Measurements from ENCODE around the gene FOS. TPM values are rescaled to one million over a fixed set of nuclear protein-coding genes. Genes with fewer than 3 reads are reported as not detected.
A peak's percentile ranks its signal among the peaks of the same experiment; 100 is the strongest.

The FOS gene
- total and polyA plus RNA-seq, 2 of the 13 experiments (the other 11 are each of a cell fraction or from before 2014, with no cell fraction given), result 15.9 to 24.2 TPM

DNA sequence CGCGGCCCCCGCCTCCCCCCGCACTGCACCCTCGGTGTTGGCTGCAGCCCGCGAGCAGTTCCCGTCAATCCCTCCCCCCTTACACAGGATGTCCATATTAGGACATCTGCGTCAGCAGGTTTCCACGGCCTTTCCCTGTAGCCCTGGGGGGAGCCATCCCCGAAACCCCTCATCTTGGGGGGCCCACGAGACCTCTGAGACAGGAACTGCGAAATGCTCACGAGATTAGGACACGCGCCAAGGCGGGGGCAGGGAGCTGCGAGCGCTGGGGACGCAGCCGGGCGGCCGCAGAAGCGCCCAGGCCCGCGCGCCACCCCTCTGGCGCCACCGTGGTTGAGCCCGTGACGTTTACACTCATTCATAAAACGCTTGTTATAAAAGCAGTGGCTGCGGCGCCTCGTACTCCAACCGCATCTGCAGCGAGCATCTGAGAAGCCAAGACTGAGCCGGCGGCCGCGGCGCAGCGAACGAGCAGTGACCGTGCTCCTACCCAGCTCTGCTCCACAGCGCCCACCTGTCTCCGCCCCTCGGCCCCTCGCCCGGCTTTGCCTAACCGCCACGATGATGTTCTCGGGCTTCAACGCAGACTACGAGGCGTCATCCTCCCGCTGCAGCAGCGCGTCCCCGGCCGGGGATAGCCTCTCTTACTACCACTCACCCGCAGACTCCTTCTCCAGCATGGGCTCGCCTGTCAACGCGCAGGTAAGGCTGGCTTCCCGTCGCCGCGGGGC, at the start of gene FOS (continued):
- TF ChIP-seq AHR (CRISPR knock-in tag; IDR thresholded peaks at IDR 0.05) (0 out of 2 replicates have a peak, but pooled peaks have one; percentile 21), MTF2 (CRISPR knock-in tag; IDR thresholded peaks at IDR 0.05; ENCODE audit: borderline replicate concordance) (peak; percentile 83; the same call in 1 of the 2 replicates), ZNF776 (CRISPR knock-in tag; IDR thresholded peaks at IDR 0.05) (peak; percentile 79; the same call in 1 of the 2 replicates), MAF1 (CRISPR knock-in tag; IDR thresholded peaks at IDR 0.05; ENCODE audit: borderline replicate concordance) (no peak), ZNF431 (CRISPR knock-in tag; IDR thresholded peaks at IDR 0.05; ENCODE audit: borderline replicate concordance, low read depth) (peak; percentile 71; the same call in 1 of the 2 replicates), ZNF282 (IDR thresholded peaks at IDR 0.05; ENCODE audit: partially characterized antibody) (no peak), ZBTB38 (CRISPR knock-in tag; IDR thresholded peaks at IDR 0.05) (peak; percentile 71), ZNF546 (CRISPR knock-in tag; conservative IDR thresholded peaks at IDR 0.05) (peak; percentile 48; the same call in 1 of the 2 replicates), SALL2 (CRISPR knock-in tag; IDR thresholded peaks at IDR 0.05) (peak; percentile 46; the same call in 1 of the 2 replicates), ZNF674 (CRISPR knock-in tag; IDR thresholded peaks at IDR 0.05; ENCODE audit: low read depth) (no peak), POGZ (CRISPR knock-in tag; IDR thresholded peaks at IDR 0.05) (peak; percentile 52; the same call in 1 of the 2 replicates), SCMH1 (CRISPR knock-in tag; IDR thresholded peaks at IDR 0.05; ENCODE audit: borderline replicate concordance) (no peak), DNMT3B (CRISPR knock-in tag; conservative IDR thresholded peaks at IDR 0.05) (peak; percentile 3; the same call in 1 of the 2 replicates), FOXM1 (CRISPR knock-in tag; IDR thresholded peaks at IDR 0.05) (0 out of 2 replicates have a peak, but pooled peaks have one; percentile 68), ZFP36L1 (CRISPR knock-in tag; IDR thresholded peaks at IDR 0.05) (peak; percentile 19; the same call in 1 of the 2 replicates), KAT7 (CRISPR knock-in tag; IDR thresholded peaks at IDR 0.05; ENCODE audit: borderline replicate concordance) (no peak; the same call in 1 of the 2 replicates)
- TF ChIP-seq, protein P1, sequence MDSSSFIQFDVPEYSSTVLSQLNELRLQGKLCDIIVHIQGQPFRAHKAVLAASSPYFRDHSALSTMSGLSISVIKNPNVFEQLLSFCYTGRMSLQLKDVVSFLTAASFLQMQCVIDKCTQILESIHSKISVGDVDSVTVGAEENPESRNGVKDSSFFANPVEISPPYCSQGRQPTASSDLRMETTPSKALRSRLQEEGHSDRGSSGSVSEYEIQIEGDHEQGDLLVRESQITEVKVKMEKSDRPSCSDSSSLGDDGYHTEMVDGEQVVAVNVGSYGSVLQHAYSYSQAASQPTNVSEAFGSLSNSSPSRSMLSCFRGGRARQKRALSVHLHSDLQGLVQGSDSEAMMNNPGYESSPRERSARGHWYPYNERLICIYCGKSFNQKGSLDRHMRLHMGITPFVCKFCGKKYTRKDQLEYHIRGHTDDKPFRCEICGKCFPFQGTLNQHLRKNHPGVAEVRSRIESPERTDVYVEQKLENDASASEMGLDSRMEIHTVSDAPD (CRISPR knock-in tag; IDR thresholded peaks at IDR 0.05), result 0 out of 2 replicates have a peak, but pooled peaks have one; percentile 53
- TF ChIP-seq, protein P2, sequence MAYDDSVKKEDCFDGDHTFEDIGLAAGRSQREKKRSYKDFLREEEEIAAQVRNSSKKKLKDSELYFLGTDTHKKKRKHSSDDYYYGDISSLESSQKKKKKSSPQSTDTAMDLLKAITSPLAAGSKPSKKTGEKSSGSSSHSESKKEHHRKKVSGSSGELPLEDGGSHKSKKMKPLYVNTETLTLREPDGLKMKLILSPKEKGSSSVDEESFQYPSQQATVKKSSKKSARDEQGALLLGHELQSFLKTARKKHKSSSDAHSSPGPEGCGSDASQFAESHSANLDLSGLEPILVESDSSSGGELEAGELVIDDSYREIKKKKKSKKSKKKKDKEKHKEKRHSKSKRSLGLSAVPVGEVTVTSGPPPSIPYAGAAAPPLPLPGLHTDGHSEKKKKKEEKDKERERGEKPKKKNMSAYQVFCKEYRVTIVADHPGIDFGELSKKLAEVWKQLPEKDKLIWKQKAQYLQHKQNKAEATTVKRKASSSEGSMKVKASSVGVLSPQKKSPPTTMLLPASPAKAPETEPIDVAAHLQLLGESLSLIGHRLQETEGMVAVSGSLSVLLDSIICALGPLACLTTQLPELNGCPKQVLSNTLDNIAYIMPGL (CRISPR knock-in tag; IDR thresholded peaks at IDR 0.05; ENCODE audit: borderline replicate concordance in 1 of 2, low read depth in 1 of 2), result peak in 1 of 2 experiments; percentile 39; a peak in 1 of 4 replicates
- TF ChIP-seq, protein P3, sequence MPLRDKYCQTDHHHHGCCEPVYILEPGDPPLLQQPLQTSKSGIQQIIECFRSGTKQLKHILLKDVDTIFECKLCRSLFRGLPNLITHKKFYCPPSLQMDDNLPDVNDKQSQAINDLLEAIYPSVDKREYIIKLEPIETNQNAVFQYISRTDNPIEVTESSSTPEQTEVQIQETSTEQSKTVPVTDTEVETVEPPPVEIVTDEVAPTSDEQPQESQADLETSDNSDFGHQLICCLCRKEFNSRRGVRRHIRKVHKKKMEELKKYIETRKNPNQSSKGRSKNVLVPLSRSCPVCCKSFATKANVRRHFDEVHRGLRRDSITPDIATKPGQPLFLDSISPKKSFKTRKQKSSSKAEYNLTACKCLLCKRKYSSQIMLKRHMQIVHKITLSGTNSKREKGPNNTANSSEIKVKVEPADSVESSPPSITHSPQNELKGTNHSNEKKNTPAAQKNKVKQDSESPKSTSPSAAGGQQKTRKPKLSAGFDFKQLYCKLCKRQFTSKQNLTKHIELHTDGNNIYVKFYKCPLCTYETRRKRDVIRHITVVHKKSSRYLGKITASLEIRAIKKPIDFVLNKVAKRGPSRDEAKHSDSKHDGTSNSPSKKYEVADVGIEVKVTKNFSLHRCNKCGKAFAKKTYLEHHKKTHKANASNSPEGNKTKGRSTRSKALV (CRISPR knock-in tag; IDR thresholded peaks at IDR 0.05), result peak; percentile 65; the same call in 1 of the 2 replicates
- TF ChIP-seq, protein P4, sequence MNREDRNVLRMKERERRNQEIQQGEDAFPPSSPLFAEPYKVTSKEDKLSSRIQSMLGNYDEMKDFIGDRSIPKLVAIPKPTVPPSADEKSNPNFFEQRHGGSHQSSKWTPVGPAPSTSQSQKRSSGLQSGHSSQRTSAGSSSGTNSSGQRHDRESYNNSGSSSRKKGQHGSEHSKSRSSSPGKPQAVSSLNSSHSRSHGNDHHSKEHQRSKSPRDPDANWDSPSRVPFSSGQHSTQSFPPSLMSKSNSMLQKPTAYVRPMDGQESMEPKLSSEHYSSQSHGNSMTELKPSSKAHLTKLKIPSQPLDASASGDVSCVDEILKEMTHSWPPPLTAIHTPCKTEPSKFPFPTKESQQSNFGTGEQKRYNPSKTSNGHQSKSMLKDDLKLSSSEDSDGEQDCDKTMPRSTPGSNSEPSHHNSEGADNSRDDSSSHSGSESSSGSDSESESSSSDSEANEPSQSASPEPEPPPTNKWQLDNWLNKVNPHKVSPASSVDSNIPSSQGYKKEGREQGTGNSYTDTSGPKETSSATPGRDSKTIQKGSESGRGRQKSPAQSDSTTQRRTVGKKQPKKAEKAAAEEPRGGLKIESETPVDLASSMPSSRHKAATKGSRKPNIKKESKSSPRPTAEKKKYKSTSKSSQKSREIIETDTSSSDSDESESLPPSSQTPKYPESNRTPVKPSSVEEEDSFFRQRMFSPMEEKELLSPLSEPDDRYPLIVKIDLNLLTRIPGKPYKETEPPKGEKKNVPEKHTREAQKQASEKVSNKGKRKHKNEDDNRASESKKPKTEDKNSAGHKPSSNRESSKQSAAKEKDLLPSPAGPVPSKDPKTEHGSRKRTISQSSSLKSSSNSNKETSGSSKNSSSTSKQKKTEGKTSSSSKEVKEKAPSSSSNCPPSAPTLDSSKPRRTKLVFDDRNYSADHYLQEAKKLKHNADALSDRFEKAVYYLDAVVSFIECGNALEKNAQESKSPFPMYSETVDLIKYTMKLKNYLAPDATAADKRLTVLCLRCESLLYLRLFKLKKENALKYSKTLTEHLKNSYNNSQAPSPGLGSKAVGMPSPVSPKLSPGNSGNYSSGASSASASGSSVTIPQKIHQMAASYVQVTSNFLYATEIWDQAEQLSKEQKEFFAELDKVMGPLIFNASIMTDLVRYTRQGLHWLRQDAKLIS (CRISPR knock-in tag; IDR thresholded peaks at IDR 0.05), result no peak
